Measurements from ENCODE around the gene UBAP2.

UBAP2 gene

GRCh38 chr9:33893861-33894260, 154.8 kb downstream of the UBAP2 start:
- H3K4me3 ChIP-seq (ENCODE audit: low read depth, low read length): no peak overlapping the region
- no peak for DNase-seq (ENCODE audit: low read depth)
- in situ Hi-C loops (cut with HindIII; ENCODE audit: low sequenced_read_pairs): no loop called here
- no peak for TF ChIP-seq CTCF (IDR thresholded peaks at IDR 0.05; ENCODE audit: low read depth, low read length, missing control alignments)

GRCh38 chr9:33885948-33886347, 162.7 kb downstream of the UBAP2 start:
- no peak overlapping the region for H3K4me3 ChIP-seq (ENCODE audit: low read depth, low read length)
- no peak for DNase-seq (ENCODE audit: low read depth)
- no peak for TF ChIP-seq CTCF (IDR thresholded peaks at IDR 0.05; ENCODE audit: low read depth, low read length, missing control alignments)
- in situ Hi-C loops (cut with HindIII; ENCODE audit: low sequenced_read_pairs): no loop called here

GRCh38 chr9:33884856-33885701, 163.6 kb downstream of the UBAP2 start:
- peak; percentile 43 for DNase-seq (ENCODE audit: low read depth)
- H3K4me3 ChIP-seq (ENCODE audit: low read depth, low read length): no peak overlapping the region
- TF ChIP-seq CTCF (IDR thresholded peaks at IDR 0.05; ENCODE audit: low read depth, low read length, missing control alignments): no peak
- in situ Hi-C loops (cut with HindIII; ENCODE audit: low sequenced_read_pairs): no loop called here

GRCh38 chr9:33881635-33882034, 167.1 kb downstream of the UBAP2 start:
- no peak overlapping the region for H3K4me3 ChIP-seq (ENCODE audit: low read depth, low read length)
- TF ChIP-seq CTCF (IDR thresholded peaks at IDR 0.05; ENCODE audit: low read depth, low read length, missing control alignments): no peak
- in situ Hi-C loops (cut with HindIII; ENCODE audit: low sequenced_read_pairs): no loop called here
- no peak for DNase-seq (ENCODE audit: low read depth)

GRCh38 chr9:33880211-33881089, 168.2 kb downstream of the UBAP2 start:
- no peak for TF ChIP-seq CTCF (IDR thresholded peaks at IDR 0.05; ENCODE audit: low read depth, low read length, missing control alignments)
- in situ Hi-C loops (cut with HindIII; ENCODE audit: low sequenced_read_pairs): no loop called here
- DNase-seq (ENCODE audit: low read depth): no peak
- H3K4me3 ChIP-seq (ENCODE audit: low read depth, low read length): no peak overlapping the region

GRCh38 chr9:33878691-33879366, 169.9 kb downstream of the UBAP2 start:
- DNase-seq (ENCODE audit: low read depth): no peak
- H3K4me3 ChIP-seq (ENCODE audit: low read depth, low read length): no peak overlapping the region
- in situ Hi-C loops (cut with HindIII; ENCODE audit: low sequenced_read_pairs): no loop called here
- no peak for TF ChIP-seq CTCF (IDR thresholded peaks at IDR 0.05; ENCODE audit: low read depth, low read length, missing control alignments)
